Transverse colon (tissue), 4 donors: Measurements from ENCODE around the gene GRB7. TPM values are rescaled to one million over a fixed set of nuclear protein-coding genes. Genes with fewer than 3 reads are reported as not detected.
A peak's percentile ranks its signal among the peaks of the same experiment; 100 is the strongest.

Experiments used
- DNase-seq: peaks from one replicate; pipeline ENCODE4 v3.0.0-alpha.2; 2019
- H3K27ac ChIP-seq, 4 donors: fragments of 200-600 bp; sonication (generic); 2 replicates each; pipeline ENCODE4 v1.5.1; 2016 to 2018; ENCODE audit warnings: inconsistent platforms in 4 of 4
- H3K27me3 ChIP-seq: fragments of 200-600 bp; sonication (generic); 2 replicates; pipeline ENCODE4 v1.5.1; 2017; ENCODE audit warnings: inconsistent platforms
- H3K36me3 ChIP-seq, 4 donors: fragments of 200-600 bp; sonication (generic); 2 replicates each; pipeline ENCODE4 v1.5.1; 2017 to 2019; ENCODE audit warnings: inconsistent platforms in 4 of 4
- H3K4me1 ChIP-seq, 4 donors: fragments of 200-600 bp; sonication (generic); 2 replicates each; pipeline ENCODE4 v1.5.1; 2017 to 2020; ENCODE audit warnings: inconsistent platforms in 4 of 4
- H3K4me3 ChIP-seq, 4 donors: fragments of 200-600 bp; sonication (generic); 1 replicate in 1 of 4; 2 replicates in 3 of 4; pipeline versions ENCODE4 v1.5.1 to v1.6.1; 2017 to 2019; ENCODE audit warnings: inconsistent platforms in 4 of 4
- H3K9me3 ChIP-seq, 2 donors: fragments of 200-600 bp; sonication (generic); 2 replicates each; pipeline ENCODE4 v1.5.1; 2017 to 2019; ENCODE audit warnings: inconsistent platforms in 2 of 2
- CTCF ChIP-seq, 5 experiments: fragments of 200-600 bp in 3 of 5; fragments of 450-650 bp in 2 of 5; sonication (generic) in 3 of 5; IDR thresholded peaks; 1 replicate in 2 of 5; 2 replicates in 3 of 5; pipeline ENCODE4 v1.5.1; 2016 to 2017; ENCODE audit warnings: antibody characterized with exemption in 5 of 5, inconsistent platforms in 3 of 5, mild to moderate bottlenecking in 2 of 5, moderate library complexity in 1 of 5
- EP300 ChIP-seq: sonication (generic); formaldehyde crosslinking; IDR thresholded peaks from one replicate; pipeline ENCODE4 v1.6.1; 2017; ENCODE audit warnings: antibody characterized with exemption, low read depth
- POLR2A ChIP-seq: fragments of 450-650 bp; IDR thresholded peaks from one replicate; pipeline ENCODE4 v1.6.1; 2016; ENCODE audit warnings: antibody characterized with exemption, mild to moderate bottlenecking, moderate library complexity
- POLR2AphosphoS5 ChIP-seq, 3 donors: sonication (generic); formaldehyde crosslinking; IDR thresholded peaks; one replicate each; pipeline ENCODE4 v1.6.1; 2016; ENCODE audit warnings: antibody characterized with exemption in 3 of 3
- WGBS, 2 donors: methylation state at CpG; one replicate each; pipeline ENCODE4 v1.1.5; 2018; ENCODE audit warnings: low coverage in 1 of 2; 5-methylcytosine and 5-hydroxymethylcytosine counted together
- in situ Hi-C, 4 donors: fragments of 200-750 bp; cut with MboI; loops; one replicate each; pipeline versions ENCODE4 v1.15.0 to v1.15.1; 2017; ENCODE audit warnings: low sequenced_read_pairs in 3 of 4, low pct_ligation_motif_present in 1 of 4, low pct_unique_long_range_greater_than_20kb in 1 of 4
- intact Hi-C: fragments of 100-400 bp; cut with DNase I; formaldehyde crosslinking; loops from one replicate; pipeline ENCODE4 v1.15.1; 2023; ENCODE audit warnings: low total_unique reads
- total RNA-seq, 4 donors: library from RNA; depleted of rRNA; stranded (reverse); fragments of >200 nt; gene quantifications; one replicate each; pipeline ENCODE4 v1.1.0, GENCODE V29; 2016

The GRB7 gene
- total RNA-seq, 4 donors from 2014 or later, result 25.9 to 44.5 (median 32.3) TPM

- intact Hi-C loops (loop anchor here (10.0 kb wide), 1 partner anchor 118 kb away; the partner anchor contains the start of gene STARD3), in situ Hi-C loops (loop anchor here in 2 of 4 donors (10.0 kb wide), 2 partner anchors 128 to 138 kb away; partner anchors contain the start of gene PPP1R1B (in 1 of the 2))
- 92 to 100% methylated on average over 3 to 13 of the region's 13 CpGs for WGBS, 2 donors
- no peak for DNase-seq
- TF ChIP-seq POLR2AphosphoS5 (IDR thresholded peaks at IDR 0.05), result no peak
- no peak for TF ChIP-seq POLR2A
- TF ChIP-seq CTCF (IDR thresholded peaks at IDR 0.05), result no peak
- no peak for TF ChIP-seq EP300
- Histone ChIP-seq H3K9me3 (no peaks in the 10 kb centered on the region), H3K27me3 (no peaks in the 10 kb centered on the region), H3K27ac (no peak overlapping the region), H3K4me3 (no peak overlapping the region), H3K4me1 (peaks cover 6 to 24% (median 14%) of the 10 kb centered on the region in 4 donors), H3K36me3 (no peaks in the 10 kb centered on the region)
Observed at GRCh38 chr17:39752241-39752881, 14.6 kb downstream of the GRB7 start.

- peak overlapping the region; percentile 60 to 91 (median 71) for H3K4me3 ChIP-seq
- peaks cover 6 to 24% (median 14%) of the 10 kb centered on the region in 4 donors for H3K4me1 ChIP-seq
- DNase-seq, result peak; percentile 72
- intact Hi-C loops, result loop anchor here (10.0 kb wide), 1 partner anchor 119 kb away; the partner anchor contains the start of gene STARD3
- peak overlapping the region; percentile 91 to 98 (median 96) for H3K27ac ChIP-seq
- WGBS, 2 donors, result 13 to 60% methylated on average over 2 to 14 of the region's 55 CpGs
- H3K9me3 ChIP-seq, result no peaks in the 10 kb centered on the region
- no peaks in the 10 kb centered on the region for H3K27me3 ChIP-seq
- H3K36me3 ChIP-seq, result no peaks in the 10 kb centered on the region
- no peak for TF ChIP-seq POLR2A
- TF ChIP-seq POLR2AphosphoS5 (IDR thresholded peaks at IDR 0.05), result peak in 1 of 3 donors; percentile 50
- in situ Hi-C loops, result loop anchor here in 2 of 4 donors (10.0 kb wide), 2 partner anchors 129 to 139 kb away; partner anchors contain the start of gene PPP1R1B (in 1 of the 2)
Observed at GRCh38 chr17:39753514-39754160, 15.9 kb downstream of the GRB7 start.

- Histone ChIP-seq H3K27ac (peak overlapping the region; percentile 91 to 98 (median 96)), H3K4me1 (peaks cover 6 to 24% (median 14%) of the 10 kb centered on the region in 4 donors), H3K4me3 (peak overlapping the region; percentile 60 to 91 (median 71)), H3K9me3 (no peaks in the 10 kb centered on the region), H3K27me3 (peaks cover 4% of the 10 kb centered on the region), H3K36me3 (no peaks in the 10 kb centered on the region)
- intact Hi-C loops (loop anchor here (10.0 kb wide), 1 partner anchor 120 kb away; the partner anchor contains the start of gene STARD3), in situ Hi-C loops (loop anchor here in 2 of 4 donors (10.0 kb wide), 2 partner anchors 130 to 140 kb away; partner anchors contain the start of gene PPP1R1B (in 1 of the 2))
- TF ChIP-seq EP300 (no peak), POLR2AphosphoS5 (IDR thresholded peaks at IDR 0.05) (peak; percentile 84 to 89 (median 86)), POLR2A (peak; percentile 86), CTCF (IDR thresholded peaks at IDR 0.05) (peak; percentile 94 to 99 (median 99))
- DNase-seq, result peak; percentile 97
- 1% methylated on average over 75 of the region's 91 CpGs; no CpG with 5 or more reads in 1 of the 2 donors for WGBS, 2 donors
Observed at GRCh38 chr17:39754161-39754957, 16.6 kb downstream of the GRB7 start.

- peak overlapping the region; percentile 91 to 98 (median 96) for H3K27ac ChIP-seq
- no peak for TF ChIP-seq CTCF (IDR thresholded peaks at IDR 0.05)
- in situ Hi-C loops, result loop anchor here in 2 of 4 donors (10.0 kb wide), 2 partner anchors 130 to 140 kb away; partner anchors contain the start of gene PPP1R1B (in 1 of the 2)
- H3K27me3 ChIP-seq, result peaks cover 8% of the 10 kb centered on the region
- peak; percentile 35 for DNase-seq
- H3K9me3 ChIP-seq, result no peaks in the 10 kb centered on the region
- intact Hi-C loops, result loop anchor here (10.0 kb wide), 1 partner anchor 120 kb away; the partner anchor contains the start of gene STARD3
- H3K4me3 ChIP-seq, result peak overlapping the region; percentile 60 to 91 (median 71)
- 19 to 29% methylated on average over 6 to 20 of the region's 21 CpGs for WGBS, 2 donors
- no peaks in the 10 kb centered on the region for H3K36me3 ChIP-seq
- H3K4me1 ChIP-seq, result peaks cover 6 to 24% (median 14%) of the 10 kb centered on the region in 4 donors
Observed at GRCh38 chr17:39754958-39755553, 17.3 kb downstream of the GRB7 start.
